Renal pelvis (tissue), 4 donors: ENCODE data around the gene RREB1. TPM values are rescaled to one million over a fixed set of nuclear protein-coding genes. Genes with fewer than 3 reads are reported as not detected.

ENCODE experiments used
- DNase-seq: peaks from one replicate; pipeline ENCODE4 v3.0.0-alpha.2; 2013
- polyA plus RNA-seq, 3 donors: library from polyadenylated mRNA; unstranded; fragments of 120-200 nt; gene quantifications; one replicate each; pipeline ENCODE4 v1.2.1, GENCODE V29; 2013; ENCODE audit not compliant: insufficient read length in 3 of 3

Gene RREB1
- polyA plus RNA-seq, 3 donors = 21.8 to 29.0 (median 27.5) TPM

GRCh38 chr6:7296602-7297001 is 188.8 kb downstream of the RREB1 start:
- no peak for DNase-seq

GRCh38 chr6:7298113-7298512 is 190.4 kb downstream of the RREB1 start:
- DNase-seq = no peak

DNA sequence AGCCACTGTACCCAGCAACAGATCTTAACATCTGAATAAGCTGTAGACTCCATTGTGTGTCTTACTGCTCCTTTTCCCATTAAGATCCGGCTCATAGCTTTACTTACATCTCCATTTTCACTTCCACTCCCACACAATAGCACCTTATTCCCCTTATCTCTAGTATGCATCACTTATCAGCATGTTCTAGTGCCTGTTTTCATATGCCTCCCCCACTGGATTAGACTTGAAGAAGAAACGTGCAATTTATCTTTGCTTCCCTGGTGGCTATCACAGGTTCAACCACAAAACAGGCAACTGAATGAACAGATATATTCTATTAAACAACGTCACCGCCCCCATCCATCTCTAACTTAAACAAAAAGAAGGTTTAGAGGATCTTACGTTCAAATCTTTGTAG is 193.2 kb downstream of the RREB1 start:
- DNase-seq = no peak

Other genes starting within 250 kb of the RREB1 start
- 100 to 1,000 TPM; 109 to 135 (median 123) TPM for gene SSR1, start 205.2 kb downstream of the RREB1 start, polyA plus RNA-seq